Smooth muscle cell (in vitro differentiated cells): ENCODE results near the gene CDHR1. TPM values are rescaled to one million over a fixed set of nuclear protein-coding genes. Genes with fewer than 3 reads are reported as not detected.

ENCODE experiments used
- DNase-seq: peaks from one replicate; lab custom pipeline; 2025; ENCODE audit not compliant: unreplicated experiment; lab: John Stamatoyannopoulos, UW
- H2AFZ ChIP-seq: fragments of 200-600 bp; sonication (generic); 2 replicates; pipeline ENCODE4 v1.6.0; 2016; ENCODE audit warnings: antibody characterized with exemption, low read depth, mild to moderate bottlenecking
- H3F3A ChIP-seq: fragments of 200-600 bp; sonication (generic); 2 replicates; pipeline ENCODE4 v1.6.0; 2017; ENCODE audit warnings: antibody characterized with exemption, low read depth
- H3K27ac ChIP-seq: fragments of 200-600 bp; sonication (generic); 2 replicates; pipeline ENCODE4 v1.5.1; 2016; ENCODE audit warnings: low read depth, mild to moderate bottlenecking
- H3K27me3 ChIP-seq: fragments of 200-600 bp; sonication (generic); 2 replicates; pipeline ENCODE4 v1.6.1; 2016; ENCODE audit warnings: low read depth, mild to moderate bottlenecking
- H3K36me3 ChIP-seq: fragments of 200-600 bp; sonication (generic); 2 replicates; pipeline ENCODE4 v1.5.1; 2016; ENCODE audit warnings: low read depth
- H3K4me1 ChIP-seq: fragments of 200-600 bp; sonication (generic); 2 replicates; pipeline ENCODE4 v1.5.1; 2016; ENCODE audit warnings: low read depth
- H3K4me2 ChIP-seq: fragments of 200-600 bp; sonication (generic); 2 replicates; pipeline ENCODE4 v1.6.0; 2016; ENCODE audit warnings: mild to moderate bottlenecking
- H3K4me3 ChIP-seq: fragments of 200-600 bp; sonication (generic); 2 replicates; pipeline ENCODE4 v1.5.1; 2016; ENCODE audit warnings: mild to moderate bottlenecking
- H3K79me2 ChIP-seq: fragments of 200-600 bp; sonication (generic); 2 replicates; pipeline ENCODE4 v1.6.0; 2016; ENCODE audit warnings: low read depth, mild to moderate bottlenecking
- H3K9ac ChIP-seq: fragments of 200-600 bp; sonication (generic); 2 replicates; pipeline ENCODE4 v1.6.0; 2016; ENCODE audit warnings: low read depth
- H3K9me3 ChIP-seq: fragments of 200-600 bp; sonication (generic); replicated peaks from 2 replicates; pipeline ENCODE4 v1.5.1; 2016; ENCODE audit warnings: low read depth
- H4K20me1 ChIP-seq: fragments of 200-600 bp; sonication (generic); 2 replicates; pipeline ENCODE4 v1.6.0; 2016; ENCODE audit warnings: low read depth
- WGBS: methylation state at CpG from one replicate; pipeline ENCODE4 v1.1.7; 2016; ENCODE audit warnings: low lambda C conversion rate; 5-methylcytosine and 5-hydroxymethylcytosine counted together
- polyA plus RNA-seq: library from polyadenylated mRNA; unstranded; fragments of >200 nt; fragmentation: Nextera tagmentation; extraction: Ambion mirVana; gene quantifications from 2 replicates; pipeline ENCODE4 v1.2.1, GENCODE V29; 2016
- total RNA-seq: library from RNA; depleted of rRNA; stranded (reverse); fragments of >200 nt; gene quantifications from 2 replicates; pipeline ENCODE4 v1.2.3, GENCODE V29; 2014
- TF ChIP-seq, protein P1 (sequence below): fragments of 200-600 bp; sonication (generic); IDR thresholded peaks from 2 replicates; pipeline ENCODE4 v1.5.1; 2017; ENCODE audit warnings: borderline replicate concordance, mild to moderate bottlenecking, antibody characterized with exemption; ENCODE audit not compliant: insufficient read depth, poor library complexity, severe bottlenecking

Gene CDHR1
- total and polyA plus RNA-seq, 2 experiments from 2014 or later: 0.67 to 1.2 TPM

GRCh38 chr10:84247496-84247895 lies 53.2 kb downstream of the CDHR1 start:
- Histone ChIP-seq H3K4me1 (peaks cover 20% of the 10 kb centered on the region), H3K9ac (no peak overlapping the region), H2AFZ (no peak overlapping the region), H4K20me1 (no peaks in the 10 kb centered on the region), H3K79me2 (no peaks in the 10 kb centered on the region), H3F3A (no peaks in the 10 kb centered on the region), H3K4me3 (no peak overlapping the region), H3K27ac (no peak overlapping the region), H3K27me3 (no peaks in the 10 kb centered on the region), H3K9me3 (no peaks in the 10 kb centered on the region), H3K36me3 (no peaks in the 10 kb centered on the region), H3K4me2 (no peak overlapping the region)
- 82% methylated on average over 6 of the region's 6 CpGs for WGBS
- no peak for DNase-seq
- TF ChIP-seq, protein P1, sequence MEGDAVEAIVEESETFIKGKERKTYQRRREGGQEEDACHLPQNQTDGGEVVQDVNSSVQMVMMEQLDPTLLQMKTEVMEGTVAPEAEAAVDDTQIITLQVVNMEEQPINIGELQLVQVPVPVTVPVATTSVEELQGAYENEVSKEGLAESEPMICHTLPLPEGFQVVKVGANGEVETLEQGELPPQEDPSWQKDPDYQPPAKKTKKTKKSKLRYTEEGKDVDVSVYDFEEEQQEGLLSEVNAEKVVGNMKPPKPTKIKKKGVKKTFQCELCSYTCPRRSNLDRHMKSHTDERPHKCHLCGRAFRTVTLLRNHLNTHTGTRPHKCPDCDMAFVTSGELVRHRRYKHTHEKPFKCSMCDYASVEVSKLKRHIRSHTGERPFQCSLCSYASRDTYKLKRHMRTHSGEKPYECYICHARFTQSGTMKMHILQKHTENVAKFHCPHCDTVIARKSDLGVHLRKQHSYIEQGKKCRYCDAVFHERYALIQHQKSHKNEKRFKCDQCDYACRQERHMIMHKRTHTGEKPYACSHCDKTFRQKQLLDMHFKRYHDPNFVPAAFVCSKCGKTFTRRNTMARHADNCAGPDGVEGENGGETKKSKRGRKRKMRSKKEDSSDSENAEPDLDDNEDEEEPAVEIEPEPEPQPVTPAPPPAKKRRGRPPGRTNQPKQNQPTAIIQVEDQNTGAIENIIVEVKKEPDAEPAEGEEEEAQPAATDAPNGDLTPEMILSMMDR: no peak

- no peak overlapping the region for H3K4me3 ChIP-seq
- H3K79me2 ChIP-seq: no peaks in the 10 kb centered on the region
- no peak for DNase-seq
- H3K27me3 ChIP-seq: no peaks in the 10 kb centered on the region
- peaks cover 20% of the 10 kb centered on the region for H3K4me1 ChIP-seq
- H3K9me3 ChIP-seq: no peaks in the 10 kb centered on the region
- no peak overlapping the region for H3K9ac ChIP-seq
- H3F3A ChIP-seq: no peaks in the 10 kb centered on the region
- H4K20me1 ChIP-seq: no peaks in the 10 kb centered on the region
- H3K36me3 ChIP-seq: no peaks in the 10 kb centered on the region
- 91% methylated on average over 12 of the region's 12 CpGs for WGBS
- TF ChIP-seq, protein P1: no peak
- H3K27ac ChIP-seq: no peak overlapping the region
- no peak overlapping the region for H3K4me2 ChIP-seq
- H2AFZ ChIP-seq: no peak overlapping the region
Observed at GRCh38 chr10:84248794-84249193, 54.5 kb downstream of the CDHR1 start.

DNA sequence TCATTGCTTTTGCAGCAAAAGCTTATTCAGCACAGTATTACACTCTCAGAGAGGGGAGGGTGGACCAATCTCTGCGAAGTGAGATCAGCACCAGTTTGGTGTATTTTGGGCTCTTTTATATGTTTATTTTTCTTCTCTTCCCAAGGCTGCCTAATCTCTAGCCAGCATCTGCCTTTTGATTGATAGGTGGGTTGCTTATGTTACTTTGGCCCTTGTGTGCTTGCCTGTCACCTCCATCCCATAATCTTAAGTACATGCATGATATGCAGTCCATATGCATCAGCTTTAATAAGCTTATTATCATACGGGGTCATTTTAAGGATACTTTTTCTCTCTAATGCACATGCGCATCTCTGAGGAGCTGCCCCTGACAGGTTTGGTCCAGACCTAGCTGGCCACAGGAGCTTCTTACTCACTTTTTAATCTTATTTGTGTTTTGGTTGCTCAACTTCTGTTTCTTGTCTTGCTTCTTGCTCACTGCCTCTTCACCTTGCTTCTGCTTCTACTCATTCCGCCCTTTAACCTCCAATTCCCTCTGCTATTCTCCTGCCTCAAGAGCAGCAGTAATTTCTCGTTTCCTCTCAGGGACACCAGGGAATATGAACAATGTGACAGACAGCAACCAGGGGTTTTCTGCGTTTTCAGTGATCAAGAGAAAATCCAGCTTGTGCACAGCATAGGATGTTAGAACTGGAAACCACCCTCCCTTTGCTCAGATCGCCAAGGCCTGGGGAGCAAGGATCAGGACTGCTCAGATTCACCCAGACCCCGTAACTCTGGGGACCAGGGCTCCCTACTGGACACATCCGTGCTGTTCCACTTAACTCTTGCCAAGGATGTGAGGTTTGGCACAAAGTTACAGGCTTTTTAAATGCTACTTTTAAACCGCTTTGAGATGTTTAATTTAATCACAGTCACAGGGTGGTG lies 60.5 kb downstream of the CDHR1 start:
- no peak overlapping the region for H2AFZ ChIP-seq

More for the DNA sequence above, 60.5 kb downstream of the CDHR1 start:
- TF ChIP-seq, protein P1: no peak
- 86% methylated on average over 10 of the region's 10 CpGs for WGBS
- H4K20me1 ChIP-seq: no peaks in the 10 kb centered on the region
- no peaks in the 10 kb centered on the region for H3K9me3 ChIP-seq
- H3K79me2 ChIP-seq: no peaks in the 10 kb centered on the region
- no peak overlapping the region for H3K9ac ChIP-seq
- H3K27ac ChIP-seq: no peak overlapping the region
- no peak for DNase-seq
- no peak overlapping the region for H3K4me2 ChIP-seq
- H3K36me3 ChIP-seq: no peaks in the 10 kb centered on the region
- H3K27me3 ChIP-seq: no peaks in the 10 kb centered on the region
- no peak overlapping the region for H3K4me3 ChIP-seq
- H3F3A ChIP-seq: no peaks in the 10 kb centered on the region
- no peaks in the 10 kb centered on the region for H3K4me1 ChIP-seq
